GM12878 (cell line): ENCODE data around the gene UNC93A. TPM values are rescaled to one million over a fixed set of nuclear protein-coding genes. Genes with fewer than 3 reads are reported as not detected.

ENCODE experiments used
- ATAC-seq: fragments of 200-7000 bp; cut with Tn5 transposase; 3 replicates; pipeline ENCODE4 v1.9.1; 2020; ENCODE audit warnings: mild to moderate bottlenecking, moderate library complexity
- BruUV-seq: library from RNA; stranded (reverse); fragments of 400-500 nt; replicated peaks from 2 replicates; lab custom pipeline; 2021; lab: Mats Ljungman, UMichigan
- CTCF ChIA-PET: fragments of 300-600 bp; sonication (Branson Sonifier 250); formaldehyde crosslinking; extraction: SDS; loops from one replicate; lab custom pipeline; 2021; ENCODE audit warnings: inconsistent platforms; lab: Yijun Ruan, JAX
- POLR2A ChIA-PET: fragments of 350-600 bp; formaldehyde crosslinking; extraction: SDS; loops from one replicate; lab custom pipeline; 2021; ENCODE audit warnings: inconsistent platforms; lab: Charles Lee
- RAD21 ChIA-PET: fragments of 300-600 bp; sonication (Branson Sonifier 250); formaldehyde crosslinking; loops from one replicate; lab custom pipeline; 2023; ENCODE audit warnings: antibody characterized with exemption; ENCODE audit not compliant: unreplicated experiment; lab: Charles Lee
- SMC1A ChIA-PET: fragments of 300-600 bp; sonication (Branson Sonifier 250); formaldehyde crosslinking; loops from one replicate; lab custom pipeline; 2023; ENCODE audit not compliant: unreplicated experiment, uncharacterized antibody; lab: Charles Lee
- DNase-seq: peaks from one replicate; pipeline ENCODE4 v3.0.0-alpha.2; 2011; ENCODE audit warnings: low read depth, low spot score
- FAIRE-seq: peaks from 3 replicates; lab custom pipeline; 2011; peaks lifted over from hg19 to GRCh38; lab: Jason Lieb, UNC
- H2AFZ ChIP-seq: 2 replicates; pipeline ENCODE4 v1.6.0; 2011; ENCODE audit warnings: low read depth, low read length, control low read depth; ENCODE audit not compliant: control insufficient read depth
- H3K27ac ChIP-seq: 2 replicates; pipeline ENCODE4 v1.5.1; 2011; ENCODE audit warnings: control low read depth; ENCODE audit not compliant: control insufficient read depth, insufficient read depth
- H3K27me3 ChIP-seq, 2 experiments: replicated peaks in 1 of 2; 2 replicates each; pipeline versions ENCODE4 v1.6.0 to v1.6.1; 2011; ENCODE audit warnings: low read length in 1 of 2; ENCODE audit not compliant: control insufficient read depth in 2 of 2, insufficient read depth in 2 of 2
- H3K36me3 ChIP-seq, 2 experiments: 2 replicates each; pipeline ENCODE4 v1.5.1; 2011; ENCODE audit warnings: low read length in 1 of 2; ENCODE audit not compliant: control insufficient read depth in 2 of 2, insufficient read depth in 2 of 2
- H3K4me1 ChIP-seq: 2 replicates; pipeline ENCODE4 v1.6.1; 2011; ENCODE audit warnings: mild to moderate bottlenecking, low read length, moderate library complexity, mixed read lengths; ENCODE audit not compliant: control insufficient read depth, insufficient read depth
- H3K4me2 ChIP-seq: 2 replicates; pipeline ENCODE4 v1.6.0; 2011; ENCODE audit warnings: control low read depth; ENCODE audit not compliant: control insufficient read depth, insufficient read depth
- H3K4me3 ChIP-seq: fragments of 200-600 bp; sonication (generic); 2 replicates; pipeline ENCODE4 v1.5.1; 2016
- H3K79me2 ChIP-seq: 2 replicates; pipeline ENCODE4 v1.6.0; 2011; ENCODE audit warnings: low read length; ENCODE audit not compliant: control insufficient read depth, insufficient read depth
- H3K9ac ChIP-seq: 2 replicates; pipeline ENCODE4 v1.8.0; 2011; ENCODE audit warnings: low read length, control low read depth, mixed read lengths; ENCODE audit not compliant: control insufficient read depth, insufficient read depth
- H3K9me3 ChIP-seq: replicated peaks from 3 replicates; pipeline ENCODE4 v1.5.1; 2011; ENCODE audit warnings: mild to moderate bottlenecking, low read length; ENCODE audit not compliant: control insufficient read depth, insufficient read depth
- H4K20me1 ChIP-seq: 2 replicates; pipeline ENCODE4 v1.6.0; 2011; ENCODE audit not compliant: control insufficient read depth, insufficient read depth
- ATF3 ChIP-seq: IDR thresholded peaks from 2 replicates; pipeline ENCODE4 v1.6.1; 2011; ENCODE audit warnings: low read depth, mild to moderate bottlenecking, low read length, moderate library complexity, borderline replicate concordance; ENCODE audit errors: extremely low read depth
- BACH1 ChIP-seq: fragments of 450-650 bp; IDR thresholded peaks from 2 replicates; pipeline ENCODE4 v1.6.1; 2017; ENCODE audit warnings: mild to moderate bottlenecking, borderline replicate concordance
- CBX3 ChIP-seq: fragments of 200-600 bp; sonication (generic); IDR thresholded peaks from 2 replicates; pipeline ENCODE4 v1.6.1; 2016; ENCODE audit warnings: low read depth, borderline replicate concordance
- E2F8 ChIP-seq: fragments of 450-650 bp; IDR thresholded peaks from 2 replicates; pipeline ENCODE4 v1.6.1; 2018; ENCODE audit warnings: mild to moderate bottlenecking, low read depth, moderate library complexity; ENCODE audit not compliant: partially characterized antibody
- IRF5 ChIP-seq: fragments of 450-650 bp; IDR thresholded peaks from 2 replicates; pipeline ENCODE4 v1.6.1; 2017; ENCODE audit warnings: borderline replicate concordance
- NR2F1 ChIP-seq: fragments of 450-650 bp; conservative IDR thresholded peaks from 2 replicates; pipeline ENCODE4 v1.6.1; 2017; ENCODE audit warnings: mild to moderate bottlenecking
- RAD21 ChIP-seq: IDR thresholded peaks from 2 replicates; pipeline ENCODE4 v1.6.1; 2011; ENCODE audit warnings: mild to moderate bottlenecking, low read depth, low read length, moderate library complexity; ENCODE audit not compliant: insufficient read depth
- TARDBP ChIP-seq: IDR thresholded peaks from 2 replicates; pipeline ENCODE4 v1.6.1; 2016; ENCODE audit warnings: borderline replicate concordance
- WRNIP1 ChIP-seq: IDR thresholded peaks from 2 replicates; pipeline ENCODE4 v1.6.1; 2011; ENCODE audit warnings: low read depth, low read length, improper control_type of control experiment, borderline replicate concordance
- ZNF384 ChIP-seq: IDR thresholded peaks from 2 replicates; pipeline ENCODE4 v1.6.1; 2012; ENCODE audit warnings: low read depth, mild to moderate bottlenecking, low read length, improper control_type of control experiment, borderline replicate concordance
- WGBS: methylation state at CpG from one replicate; pipeline ENCODE4 v1.1.6; 2016; ENCODE audit warnings: low lambda C conversion rate; ENCODE audit not compliant: insufficient replicate concordance, insufficient coverage; ENCODE audit errors: missing lambda C conversion rate; 5-methylcytosine and 5-hydroxymethylcytosine counted together
- in situ Hi-C: fragments of 300-500 bp; cut with MboI; formaldehyde crosslinking; loops from 9 replicates; pipeline ENCODE4 v1.14.3; 2018; ENCODE audit warnings: mixed read lengths
- intact Hi-C: fragments of 100-400 bp; cut with micrococcal nuclease; formaldehyde crosslinking; loops from one replicate; pipeline ENCODE4 v1.14.2; 2022; ENCODE audit not compliant: unreplicated experiment
- polyA plus RNA-seq, 11 experiments: library from polyadenylated mRNA; depleted of rRNA in 4 of 11; unstranded in 6 of 11; stranded (reverse) in 5 of 11; fragments of >200 nt; fragmentation: Nextera tagmentation in 4 of 11; fragmentation: Illumina TruSeq in 1 of 11; extraction: Ambion mirVana in 4 of 11; extraction: Trizol in 1 of 11; gene quantifications; 1 replicate in 1 of 11; 2 replicates in 10 of 11; pipeline versions ENCODE4 v1.2.1 to v1.2.3, GENCODE V29; 2011 to 2016; ENCODE audit warnings: inconsistent platforms in 2 of 11, missing spikeins in 2 of 11, low read depth in 1 of 11
- total RNA-seq, 4 experiments: library from RNA; depleted of rRNA in 3 of 4; stranded (reverse); fragments of >200 nt in 3 of 4; fragmentation: Illumina TruSeq in 1 of 4; extraction: Trizol in 1 of 4; gene quantifications; 2 replicates each; pipeline versions ENCODE4 v1.2.1 to v1.2.3, GENCODE V29; 2013 to 2021
- TF ChIP-seq, protein P1 (sequence below), 3 experiments: IDR thresholded peaks in 2 of 3; conservative IDR thresholded peaks in 1 of 3; 2 replicates each; pipeline ENCODE4 v1.5.1; 2011; ENCODE audit warnings: low read depth in 3 of 3, low read length in 3 of 3, mild to moderate bottlenecking in 3 of 3, control low read depth in 2 of 3, moderate library complexity in 2 of 3, inconsistent platforms in 1 of 3, mixed read lengths in 1 of 3; ENCODE audit not compliant: control insufficient read depth in 2 of 3, insufficient read depth in 1 of 3; ENCODE audit errors: extremely low read depth in 1 of 3
- TF ChIP-seq, protein P2 (sequence below): IDR thresholded peaks from 2 replicates; pipeline ENCODE4 v1.6.1; 2011; ENCODE audit warnings: low read depth, low read length, improper control_type of control experiment, borderline replicate concordance

Gene UNC93A
- total and polyA plus RNA-seq, 10 of the 15 experiments (the other 5 are each of a cell fraction or from before 2014, with no cell fraction given) = 0.37 TPM; not detected in 9

GRCh38 chr6:167302796-167303195 lies 11.7 kb downstream of the UNC93A start (continued):
- TF ChIP-seq, protein P1, sequence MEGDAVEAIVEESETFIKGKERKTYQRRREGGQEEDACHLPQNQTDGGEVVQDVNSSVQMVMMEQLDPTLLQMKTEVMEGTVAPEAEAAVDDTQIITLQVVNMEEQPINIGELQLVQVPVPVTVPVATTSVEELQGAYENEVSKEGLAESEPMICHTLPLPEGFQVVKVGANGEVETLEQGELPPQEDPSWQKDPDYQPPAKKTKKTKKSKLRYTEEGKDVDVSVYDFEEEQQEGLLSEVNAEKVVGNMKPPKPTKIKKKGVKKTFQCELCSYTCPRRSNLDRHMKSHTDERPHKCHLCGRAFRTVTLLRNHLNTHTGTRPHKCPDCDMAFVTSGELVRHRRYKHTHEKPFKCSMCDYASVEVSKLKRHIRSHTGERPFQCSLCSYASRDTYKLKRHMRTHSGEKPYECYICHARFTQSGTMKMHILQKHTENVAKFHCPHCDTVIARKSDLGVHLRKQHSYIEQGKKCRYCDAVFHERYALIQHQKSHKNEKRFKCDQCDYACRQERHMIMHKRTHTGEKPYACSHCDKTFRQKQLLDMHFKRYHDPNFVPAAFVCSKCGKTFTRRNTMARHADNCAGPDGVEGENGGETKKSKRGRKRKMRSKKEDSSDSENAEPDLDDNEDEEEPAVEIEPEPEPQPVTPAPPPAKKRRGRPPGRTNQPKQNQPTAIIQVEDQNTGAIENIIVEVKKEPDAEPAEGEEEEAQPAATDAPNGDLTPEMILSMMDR (IDR thresholded peaks at IDR 0.05 in 2 of 3, conservative IDR thresholded peaks at IDR 0.05 in 1 of 3; ENCODE audit: control insufficient read depth in 2 of 3, extremely low read depth in 1 of 3, insufficient read depth in 1 of 3, low read depth in 3 of 3, low read length in 3 of 3) = no peak

- SMC1A ChIA-PET = interaction anchor here (0.6 kb wide), 1 partner anchor 12 kb away, joined by 3 read pairs; no protein-coding TSS in a partner anchor
- no peak overlapping the region for H2AFZ ChIP-seq
- H3K9me3 ChIP-seq = no peaks in the 10 kb centered on the region
- H3K79me2 ChIP-seq = no peaks in the 10 kb centered on the region
- WGBS = 44% methylated on average over 22 of the region's 22 CpGs
- no peak for FAIRE-seq
- no peak overlapping the region for H3K9ac ChIP-seq
- H3K4me2 ChIP-seq = no peak overlapping the region
- ATAC-seq = no peak
- BruUV-seq = no TSS peak
- no peaks in the 10 kb centered on the region; a peak in 2 of 4 replicates for H3K27me3 ChIP-seq
- in situ Hi-C loops (loop anchor here (10.0 kb wide), 1 partner anchor 119 kb away; no protein-coding TSS in a partner anchor), intact Hi-C loops (no loop called here)
- H3K27ac ChIP-seq = no peak overlapping the region
- CTCF ChIA-PET = interaction anchor here (0.6 to 1.1 kb wide), 2 partner anchors 47 to 848 kb away, joined by 3 read pairs; no protein-coding TSS in a partner anchor
- POLR2A ChIA-PET = no interaction called here
- H3K4me3 ChIP-seq = no peak overlapping the region
- no peaks in the 10 kb centered on the region for H3K4me1 ChIP-seq
- H4K20me1 ChIP-seq = no peaks in the 10 kb centered on the region
- DNase-seq = no peak
- RAD21 ChIA-PET = no interaction called here
- H3K36me3 ChIP-seq = no peaks in the 10 kb centered on the region
- TF ChIP-seq WRNIP1 (no peak), IRF5 (no peak), RAD21 (no peak), E2F8 (no peak), TARDBP (no peak), NR2F1 (no peak), ZNF384 (no peak), ATF3 (no peak), BACH1 (no peak), CBX3 (no peak)
- TF ChIP-seq, protein P2, sequence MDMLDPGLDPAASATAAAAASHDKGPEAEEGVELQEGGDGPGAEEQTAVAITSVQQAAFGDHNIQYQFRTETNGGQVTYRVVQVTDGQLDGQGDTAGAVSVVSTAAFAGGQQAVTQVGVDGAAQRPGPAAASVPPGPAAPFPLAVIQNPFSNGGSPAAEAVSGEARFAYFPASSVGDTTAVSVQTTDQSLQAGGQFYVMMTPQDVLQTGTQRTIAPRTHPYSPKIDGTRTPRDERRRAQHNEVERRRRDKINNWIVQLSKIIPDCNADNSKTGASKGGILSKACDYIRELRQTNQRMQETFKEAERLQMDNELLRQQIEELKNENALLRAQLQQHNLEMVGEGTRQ = no peak
Observed at GRCh38 chr6:167303675-167304625, 12.8 kb downstream of the UNC93A start.
